GM19324 (cell line): ENCODE measurements around the gene TMC5.
"Not testable (repeated sequence)": the region's sequence is repeated elsewhere in the genome, so short reads cannot be mapped to it uniquely, and the experiment has no call there.

Experiments
- ATAC-seq: cut with Tn5 transposase; IDR thresholded peaks from one replicate; pipeline ENCODE4 v1.9.1; 2021; ENCODE audit warnings: mild to moderate bottlenecking, moderate library complexity; ENCODE audit not compliant: unreplicated experiment, low FRiP score

The TMC5 gene

GRCh38 chr16:19528666-19529065 lies 111.0 kb downstream of the TMC5 start:
- no peak for ATAC-seq

- ATAC-seq: no peak
Observed at GRCh38 chr16:19532601-19533000, 114.9 kb downstream of the TMC5 start.

GRCh38 chr16:19540241-19540970 lies 122.7 kb downstream of the TMC5 start:
- ATAC-seq: no peak

- no peak for ATAC-seq
Observed at GRCh38 chr16:19542138-19542821, 124.6 kb downstream of the TMC5 start.

- not testable (repeated sequence) for ATAC-seq
Observed at GRCh38 chr16:19543278-19543996, 125.8 kb downstream of the TMC5 start.

GRCh38 chr16:19548144-19548543 lies 130.5 kb downstream of the TMC5 start:
- ATAC-seq: no peak
